K562 (cell line): ENCODE data around the gene SMIM41. TPM values are rescaled to one million over a fixed set of nuclear protein-coding genes. Genes with fewer than 3 reads are reported as not detected.

Source experiments
- BMI1 ChIP-seq: fragments of 150-350 bp; IDR thresholded peaks from 2 replicates; pipeline ENCODE4 v1.6.1; 2014; ENCODE audit warnings: low read length
- E2F3 ChIP-seq: fragments of 250-450 bp; sonication (Bioruptor Pico); IDR thresholded peaks from 2 replicates; pipeline ENCODE4 v1.4.0; 2020; ENCODE audit warnings: mild to moderate bottlenecking
- FOSL1 ChIP-seq: fragments of 200-800 bp; sonication (Bioruptor generic); conservative IDR thresholded peaks from 2 replicates; pipeline ENCODE4 v1.6.1; 2016; ENCODE audit warnings: missing genetic modification characterization, missing compliant biosample characterization
- GATA2 ChIP-seq: sonication (generic); formaldehyde crosslinking; IDR thresholded peaks from 2 replicates; pipeline ENCODE4 v1.4.0; 2020; ENCODE audit warnings: mild to moderate bottlenecking, missing genetic modification reagents
- HDAC2 ChIP-seq: fragments of 450-650 bp; IDR thresholded peaks from 2 replicates; pipeline ENCODE4 v1.6.1; 2016; ENCODE audit warnings: mild to moderate bottlenecking
- HOMEZ ChIP-seq: fragments of 250-450 bp; sonication (Bioruptor Pico); IDR thresholded peaks from 2 replicates; pipeline ENCODE4 v1.4.0; 2020; ENCODE audit warnings: mild to moderate bottlenecking, moderate library complexity
- IRF2 ChIP-seq: sonication (generic); formaldehyde crosslinking; IDR thresholded peaks from 2 replicates; pipeline ENCODE4 v1.8.1; 2022; ENCODE audit warnings: mild to moderate bottlenecking, missing genetic modification reagents
- KLF10 ChIP-seq: fragments of 250-450 bp; sonication (Bioruptor Pico); IDR thresholded peaks from 2 replicates; pipeline ENCODE4 v1.6.1; 2021; ENCODE audit warnings: matching md5 sums
- KLF13 ChIP-seq: fragments of 450-650 bp; IDR thresholded peaks from 2 replicates; pipeline ENCODE4 v1.6.1; 2016; ENCODE audit warnings: missing genetic modification characterization, low read depth, mild to moderate bottlenecking, missing compliant biosample characterization, moderate library complexity, borderline replicate concordance
- NEUROD1 ChIP-seq: fragments of 150-350 bp; IDR thresholded peaks from 2 replicates; pipeline ENCODE4 v1.6.1; 2014; ENCODE audit warnings: borderline replicate concordance, low read length, low read depth; ENCODE audit not compliant: partially characterized antibody
- NR4A1 ChIP-seq, 2 experiments: fragments of 250-450 bp in 1 of 2; fragments of 450-650 bp in 1 of 2; sonication (Bioruptor Pico) in 1 of 2; IDR thresholded peaks; 2 replicates each; pipeline versions ENCODE4 v1.4.0 to v1.6.1; 2016 to 2020; ENCODE audit warnings: mild to moderate bottlenecking in 2 of 2, missing compliant biosample characterization in 1 of 2, missing genetic modification characterization in 1 of 2, moderate library complexity in 1 of 2
- PBX2 ChIP-seq, 2 experiments: IDR thresholded peaks in 1 of 2; conservative IDR thresholded peaks in 1 of 2; 2 replicates each; pipeline ENCODE4 v1.6.1; 2016; ENCODE audit warnings: low read depth in 2 of 2, mild to moderate bottlenecking in 1 of 2, missing compliant biosample characterization in 1 of 2, missing genetic modification characterization in 1 of 2, moderate library complexity in 1 of 2
- POLR3G ChIP-seq: IDR thresholded peaks from 2 replicates; pipeline ENCODE4 v1.6.1; 2011; ENCODE audit not compliant: insufficient read length, insufficient replicate concordance; ENCODE audit errors: extremely low read depth
- RBM22 ChIP-seq: fragments of 200-400 bp; formaldehyde crosslinking; IDR thresholded peaks from 2 replicates; pipeline ENCODE4 v1.6.1; 2018; ENCODE audit warnings: low read length, low read depth; ENCODE audit not compliant: poor library complexity, severe bottlenecking
- ZBTB26 ChIP-seq: fragments of 450-650 bp; formaldehyde crosslinking; IDR thresholded peaks from 2 replicates; pipeline ENCODE4 v1.4.0; 2022; ENCODE audit warnings: missing genetic modification characterization
- ZBTB34 ChIP-seq: fragments of 250-450 bp; sonication (Bioruptor Pico); IDR thresholded peaks from 2 replicates; pipeline ENCODE4 v1.8.0; 2021; ENCODE audit warnings: mild to moderate bottlenecking, moderate library complexity
- ZEB2 ChIP-seq: fragments of 450-650 bp; IDR thresholded peaks from 2 replicates; pipeline ENCODE4 v1.6.1; 2016
- ZNF282 ChIP-seq: sonication (generic); formaldehyde crosslinking; IDR thresholded peaks from 2 replicates; pipeline ENCODE4 v1.8.1; 2023; ENCODE audit warnings: missing genetic modification reagents
- ZNF316 ChIP-seq: fragments of 450-650 bp; IDR thresholded peaks from 2 replicates; pipeline ENCODE4 v1.6.1; 2016
- polyA plus RNA-seq, 8 experiments: library from polyadenylated mRNA; depleted of rRNA in 4 of 8; stranded (reverse) in 5 of 8; unstranded in 3 of 8; fragments of >200 nt; fragmentation: Nextera tagmentation in 2 of 8; fragmentation: Illumina TruSeq in 1 of 8; extraction: Ambion mirVana in 2 of 8; extraction: Trizol in 1 of 8; gene quantifications; 2 replicates each; pipeline versions ENCODE4 v1.2.1 to v1.2.3, GENCODE V29; 2011 to 2014; ENCODE audit warnings: inconsistent platforms in 1 of 8, missing spikeins in 1 of 8
- total RNA-seq, 7 experiments: library from RNA; depleted of rRNA in 6 of 7; stranded (reverse); fragments of >200 nt in 6 of 7; fragmentation: Illumina TruSeq in 2 of 7; extraction: Trizol in 2 of 7; gene quantifications; 2 replicates each; pipeline versions ENCODE4 v1.2.1 to v1.2.3, GENCODE V29; 2011 to 2021; ENCODE audit warnings: low replicate concordance in 1 of 7

Gene SMIM41
- total and polyA plus RNA-seq, 9 of the 15 experiments (the other 6 are each of a cell fraction or from before 2014, with no cell fraction given): not detected

GRCh38 chr12:52069327-52070184 is 9.9 kb upstream of the SMIM41 start, which contains the start of gene ATG101 (continued):
- TF ChIP-seq ZBTB34 (no peak), GATA2 (CRISPR knock-in tag) (no peak), BMI1 (no peak), IRF2 (CRISPR knock-in tag) (no peak), ZNF282 (CRISPR knock-in tag) (no peak), ZEB2 (peak; percentile 62; the same call in 1 of the 2 replicates), HOMEZ (CRISPR knock-in tag) (no peak), KLF13 (tag) (peak; percentile 94), KLF10 (CRISPR knock-in tag) (no peak), ZNF316 (no peak), HDAC2 (peak; percentile 87), E2F3 (CRISPR knock-in tag) (no peak), FOSL1 (peak; percentile 47; the same call in 1 of the 2 replicates), PBX2 (CRISPR knock-in tag; IDR thresholded peaks at IDR 0.05; ENCODE audit: low read depth) (no peak), PBX2 (tag; conservative IDR thresholded peaks at IDR 0.05; ENCODE audit: low read depth) (no peak), POLR3G (no peak), NEUROD1 (peak; percentile 91), ZBTB26 (CRISPR knock-in tag) (no peak), RBM22 (peak; percentile 56), NR4A1 (CRISPR knock-in tag; IDR thresholded peaks at IDR 0.05) (no peak), NR4A1 (tag; IDR thresholded peaks at IDR 0.05) (peak; percentile 35; the same call in 1 of the 2 replicates)
